T follicular helper cell (primary cell): ENCODE data around the gene PNPLA8.
"Not testable (repeated sequence)": the region's sequence is repeated elsewhere in the genome, so short reads cannot be mapped to it uniquely, and the experiment has no call there.

Source experiments
- DNase-seq: peaks from one replicate; pipeline ENCODE4 v3.0.0-alpha.2; 2020; ENCODE audit warnings: low read depth
- total RNA-seq, 2 experiments: gene quantifications; one replicate each; lab custom pipeline; 2026; lab: John Stamatoyannopoulos, UW

PNPLA8 gene
- total RNA-seq, result 53.9 to 56.9 reads per million in 2 experiments

GRCh38 chr7:108525985-108526767, at the start of gene PNPLA8:
TSS of gene PNPLA8 (minus strand) at chr7:108526135. CDS start at chr7:108515491, 10,644 bp downstream.
- DNase-seq, result peak; percentile 100

- DNase-seq, result no peak
Observed at GRCh38 chr7:108575156-108575555, 49.2 kb upstream of the PNPLA8 start.

- DNase-seq, result no peak
Observed at GRCh38 chr7:108572480-108572879, 46.5 kb upstream of the PNPLA8 start.

GRCh38 chr7:108570146-108570755, 44.3 kb upstream of the PNPLA8 start:
- DNase-seq, result peak; percentile 33

GRCh38 chr7:108569381-108570145, 43.6 kb upstream of the PNPLA8 start, which contains the start of the genes DNAJB9 and THAP5:
TSS of gene DNAJB9 (plus strand) at chr7:108569874. CDS start at chr7:108571727, 1,853 bp downstream.
TSS of gene THAP5 (minus strand) at chr7:108569706. CDS start at chr7:108569569, 137 bp downstream.
- peak; percentile 99 for DNase-seq

GRCh38 chr7:108568801-108569380, 43.0 kb upstream of the PNPLA8 start:
- peak; percentile 45 for DNase-seq

- DNase-seq, result no peak
Observed at GRCh38 chr7:108565987-108566386, 40.1 kb upstream of the PNPLA8 start.

- no peak for DNase-seq
Observed at GRCh38 chr7:108561047-108561619, 35.2 kb upstream of the PNPLA8 start.

- no peak for DNase-seq
Observed at GRCh38 chr7:108559253-108559652, 33.3 kb upstream of the PNPLA8 start.

- no peak for DNase-seq
Observed at GRCh38 chr7:108557617-108558016, 31.7 kb upstream of the PNPLA8 start.

GRCh38 chr7:108557191-108557590, 31.3 kb upstream of the PNPLA8 start:
- DNase-seq, result no peak

GRCh38 chr7:108556665-108557064, 30.7 kb upstream of the PNPLA8 start:
- DNase-seq, result not testable (repeated sequence)

GRCh38 chr7:108548141-108548896, 22.4 kb upstream of the PNPLA8 start:
- not testable (repeated sequence) for DNase-seq

- no peak for DNase-seq
Observed at GRCh38 chr7:108541478-108541877, 15.5 kb upstream of the PNPLA8 start.

- not testable (repeated sequence) for DNase-seq
Observed at GRCh38 chr7:108538685-108539084, 12.8 kb upstream of the PNPLA8 start.

GRCh38 chr7:108538236-108538635, 12.3 kb upstream of the PNPLA8 start:
- not testable (repeated sequence) for DNase-seq

GRCh38 chr7:108537229-108537628, 11.3 kb upstream of the PNPLA8 start:
- no peak for DNase-seq

GRCh38 chr7:108535744-108536143, 9.8 kb upstream of the PNPLA8 start:
- no peak for DNase-seq

GRCh38 chr7:108535257-108535656, 9.3 kb upstream of the PNPLA8 start:
- DNase-seq, result no peak

- no peak for DNase-seq
Observed at GRCh38 chr7:108533712-108534111, 7.8 kb upstream of the PNPLA8 start.

- DNase-seq, result no peak
Observed at GRCh38 chr7:108529341-108529740, 3.4 kb upstream of the PNPLA8 start.
